Measurements from ENCODE around the gene WWC1. TPM values are rescaled to one million over a fixed set of nuclear protein-coding genes. Genes with fewer than 3 reads are reported as not detected.

Gene WWC1
- total RNA-seq, 1 experiment from 2014 or later = 52.6 TPM

- DNase-seq (ENCODE audit: low read depth, low spot score) (no peak), ATAC-seq (no peak)
- Histone ChIP-seq H2AFZ (ENCODE audit: low read depth, low read length, poor library complexity, severe bottlenecking) (no peak overlapping the region), H3K9ac (ENCODE audit: low read length) (no peak overlapping the region), H3K9me3 (ENCODE audit: control insufficient read depth in 1 of 2, insufficient read depth in 1 of 2, low read depth in 1 of 2, low read length in 2 of 2) (no peaks in the 10 kb centered on the region), H4K20me1 (ENCODE audit: insufficient read depth) (peaks cover 4% of the 10 kb centered on the region; the same call in 1 of the 2 replicates), H3K27me3 (ENCODE audit: insufficient read depth, low read length) (no peaks in the 10 kb centered on the region), H3K4me3 (replicated peaks in 1 of 2; ENCODE audit: low read depth in 1 of 2, low read length in 2 of 2) (no peak overlapping the region), H3K79me2 (ENCODE audit: insufficient read depth, low read length) (peaks cover 2% of the 10 kb centered on the region; the same call in 1 of the 2 replicates), H3K36me3 (ENCODE audit: control insufficient read depth in 1 of 2, insufficient read depth in 2 of 2, low read length in 2 of 2) (peaks cover 7 to 24% of the 10 kb centered on the region in 2 experiments; a peak in 3 of 4 replicates), H3K4me1 (ENCODE audit: control insufficient read depth in 1 of 2, insufficient read depth in 2 of 2, low read length in 2 of 2) (no peaks in the 10 kb centered on the region), H3K4me2 (ENCODE audit: low read length) (no peak overlapping the region), H3K27ac (ENCODE audit: low read depth, low read length) (no peak overlapping the region), H3K9me2 (ENCODE audit: insufficient read depth) (no peaks in the 10 kb centered on the region)
- ChIA-PET RAD21 (ENCODE audit: low non-redundant PET in 1 of 2, low total read pairs in 2 of 2, uncharacterized antibody in 2 of 2, unreplicated experiment in 2 of 2) (no interaction called here), POLR2A (no interaction called here), CTCF (no interaction called here)
- intact Hi-C loops (cut with micrococcal nuclease) = no loop called here
- no peak for TF ChIP-seq EZH2 (IDR thresholded peaks at IDR 0.05)
- no peak for TF ChIP-seq SRF (IDR thresholded peaks at IDR 0.05; ENCODE audit: low read depth)
- no peak for TF ChIP-seq EZH2phosphoT487 (IDR thresholded peaks at IDR 0.05; ENCODE audit: borderline replicate concordance)
- no peak for TF ChIP-seq ELF1 (IDR thresholded peaks at IDR 0.05; ENCODE audit: borderline replicate concordance, low read depth)
- no peak for TF ChIP-seq FOSL1 (IDR thresholded peaks at IDR 0.05; ENCODE audit: low read depth)
- no peak for TF ChIP-seq TCF7L2 (IDR thresholded peaks at IDR 0.05; ENCODE audit: borderline replicate concordance, extremely low read depth, insufficient read depth, insufficient read length)
- TF ChIP-seq MAX (IDR thresholded peaks at IDR 0.05) = no peak
- TF ChIP-seq JUND (IDR thresholded peaks at IDR 0.05) = no peak
- TF ChIP-seq SIN3A (IDR thresholded peaks at IDR 0.05; ENCODE audit: low read depth) = no peak
- no peak for TF ChIP-seq YY1 (IDR thresholded peaks at IDR 0.05; ENCODE audit: extremely low read depth, insufficient replicate concordance, low read depth, low read length)
- TF ChIP-seq REST (IDR thresholded peaks at IDR 0.05; ENCODE audit: low read depth) = no peak
- BruUV-seq (replicated peaks) = no TSS peak
These were observed 99.0 kb downstream of the WWC1 start for GRCh38 chr5:168390491-168390890.
